Central memory CD8-positive, alpha-beta T cell (primary cell): ENCODE results near the gene HYAL1.
A peak's percentile ranks its signal among the peaks of the same experiment; 100 is the strongest.

Source experiments
- ATAC-seq: fragments of 150-1000 bp; cut with Tn5 transposase; replicated peaks from 2 replicates; pipeline ENCODE4 v1.10.0; 2022; ENCODE audit warnings: mild to moderate bottlenecking, moderate FRiP score, moderate number of reproducible peaks; ENCODE audit not compliant: poor library complexity, severe bottlenecking; ENCODE audit errors: extremely low read depth
- DNase-seq, 2 donors: peaks; one replicate each; pipeline ENCODE4 v3.0.0; 2021; ENCODE audit warnings: low spot score in 2 of 2
- H3K27ac Mint-ChIP-seq: one replicate; pipeline ENCODE4 v1.8.0; 2022; ENCODE audit warnings: low read depth, mild to moderate bottlenecking, moderate library complexity, mixed read lengths
- H3K27me3 Mint-ChIP-seq: one replicate; pipeline ENCODE4 v1.8.0; 2022; ENCODE audit warnings: mixed read lengths
- H3K36me3 Mint-ChIP-seq: one replicate; pipeline ENCODE4 v1.8.0; 2022; ENCODE audit warnings: mild to moderate bottlenecking, moderate library complexity, mixed read lengths; ENCODE audit not compliant: insufficient read depth
- H3K4me1 Mint-ChIP-seq: one replicate; pipeline ENCODE4 v1.8.0; 2022; ENCODE audit warnings: mixed read lengths
- H3K4me3 Mint-ChIP-seq: one replicate; pipeline ENCODE4 v1.8.0; 2022; ENCODE audit warnings: mild to moderate bottlenecking, moderate library complexity, mixed read lengths
- H3K9me3 Mint-ChIP-seq: one replicate; pipeline ENCODE4 v1.8.0; 2022; ENCODE audit warnings: mixed read lengths

Gene HYAL1

DNA sequence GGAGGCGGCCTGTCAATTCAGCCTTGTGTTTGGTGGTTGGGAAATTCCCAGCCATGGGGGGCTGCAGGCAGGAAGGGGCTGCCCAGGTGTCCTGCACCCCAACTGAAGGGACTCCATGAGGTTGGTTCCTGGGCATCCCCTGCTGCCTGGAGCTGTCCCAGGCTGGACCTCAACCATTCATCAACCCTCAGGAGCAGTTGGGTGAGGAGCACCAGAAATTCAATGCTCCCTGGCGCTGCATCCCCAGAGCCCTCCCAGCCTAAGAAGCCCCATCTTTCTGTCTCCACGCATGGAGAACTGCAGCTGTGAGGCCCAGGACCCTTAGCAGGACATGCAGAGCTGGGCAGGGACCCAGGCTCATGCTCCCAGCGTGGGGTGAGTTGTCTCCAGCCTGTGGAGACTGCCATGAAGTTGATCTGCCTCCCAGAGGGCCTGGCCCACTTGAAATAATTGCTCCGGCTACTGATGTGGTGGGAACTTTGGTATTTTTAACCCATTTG, 42.4 kb downstream of the HYAL1 start:
- no peaks in the 10 kb centered on the region for H3K27me3 Mint-ChIP-seq
- H3K4me1 Mint-ChIP-seq: peaks cover 6% of the 10 kb centered on the region
- DNase-seq: no peak
- peaks cover 36% of the 10 kb centered on the region for H3K36me3 Mint-ChIP-seq
- no peak overlapping the region for H3K27ac Mint-ChIP-seq
- no peaks in the 10 kb centered on the region for H3K9me3 Mint-ChIP-seq
- ATAC-seq: no peak
- H3K4me3 Mint-ChIP-seq: peak overlapping the region; percentile 66

DNA sequence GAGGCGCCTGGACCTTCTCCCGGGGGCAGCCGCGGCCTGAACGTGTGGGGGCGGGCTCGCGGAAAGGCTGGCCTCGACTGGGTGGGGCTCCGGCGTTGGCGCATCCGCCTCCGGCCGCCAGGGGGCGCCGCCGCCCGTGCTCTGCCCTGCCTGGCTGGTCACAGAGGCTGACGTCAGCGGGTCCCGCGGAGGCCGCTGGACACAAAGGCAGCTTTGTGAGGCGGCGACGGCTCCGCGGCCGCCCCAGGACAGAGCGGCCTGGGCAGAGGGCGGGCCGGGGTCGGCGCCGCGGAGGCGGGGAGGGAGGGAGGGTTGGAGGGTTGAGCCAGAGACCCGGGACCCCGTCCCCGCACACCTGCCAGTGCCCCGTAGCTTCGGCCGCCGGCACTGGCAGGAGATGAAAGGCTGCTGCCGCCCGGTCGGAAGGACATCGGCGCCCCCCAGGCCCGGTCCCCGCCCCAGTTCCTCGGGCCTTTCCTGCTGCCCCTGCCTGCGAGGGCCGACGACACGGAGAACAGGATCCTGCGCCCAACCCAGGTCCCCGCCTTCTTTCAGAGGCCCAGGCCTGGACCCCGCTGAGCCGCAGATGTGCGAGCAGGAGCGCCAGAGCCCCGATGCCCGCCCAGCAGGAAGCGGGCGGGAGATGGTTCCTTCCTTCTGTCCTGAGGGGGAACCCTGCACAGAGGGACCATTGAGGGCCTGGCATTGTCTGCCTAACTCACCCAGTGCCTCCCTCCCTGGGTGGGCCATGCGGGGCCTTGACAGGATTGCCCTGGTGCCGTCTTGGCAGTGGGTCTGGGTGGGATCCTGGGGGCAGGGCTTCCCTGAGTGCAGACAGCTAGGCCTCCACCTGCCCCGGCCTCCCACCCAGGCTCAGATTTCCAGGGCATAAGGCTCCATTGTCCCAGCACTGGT, 43.1 kb downstream of the HYAL1 start:
- H3K4me3 Mint-ChIP-seq: peak overlapping the region; percentile 66
- no peaks in the 10 kb centered on the region for H3K9me3 Mint-ChIP-seq
- peaks cover 6% of the 10 kb centered on the region for H3K4me1 Mint-ChIP-seq
- peak overlapping the region; percentile 63 for H3K27ac Mint-ChIP-seq
- peaks cover 39% of the 10 kb centered on the region for H3K36me3 Mint-ChIP-seq
- no peaks in the 10 kb centered on the region for H3K27me3 Mint-ChIP-seq
- peak; percentile 96 for ATAC-seq
- peak; percentile 67 to 79 for DNase-seq

DNA sequence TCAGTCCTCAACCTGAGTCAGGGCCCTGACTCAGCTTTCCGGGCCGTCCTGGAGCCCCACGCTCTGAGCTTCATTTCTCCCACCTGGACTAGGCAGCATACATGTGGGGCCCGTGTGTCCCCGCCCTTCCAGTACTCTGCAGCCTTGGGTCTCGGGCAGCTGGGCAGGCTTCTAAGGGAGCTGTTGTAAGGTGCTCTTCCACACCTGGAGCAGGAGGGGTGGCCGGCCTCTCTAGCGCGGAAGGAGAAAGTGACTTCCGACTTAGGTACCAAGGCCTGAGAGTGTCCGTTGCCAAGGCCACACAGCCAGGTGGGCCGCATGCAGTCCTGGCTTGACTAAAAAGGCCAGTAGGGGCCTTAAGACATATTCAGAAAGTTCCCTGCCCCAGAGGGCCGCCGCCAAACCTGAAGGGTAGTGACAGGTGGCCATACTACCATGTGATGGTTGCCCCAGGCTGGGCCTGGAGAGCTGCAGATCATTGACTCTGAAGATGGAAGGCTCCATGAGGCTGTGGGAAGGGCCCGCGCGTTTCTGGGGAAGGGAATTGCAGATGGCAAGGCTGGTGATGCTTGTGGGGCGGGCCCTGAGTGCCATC, 43.8 kb downstream of the HYAL1 start:
- peak overlapping the region; percentile 66 for H3K4me3 Mint-ChIP-seq
- no peak for ATAC-seq
- no peak for DNase-seq
- no peaks in the 10 kb centered on the region for H3K27me3 Mint-ChIP-seq
- peaks cover 6% of the 10 kb centered on the region for H3K4me1 Mint-ChIP-seq
- H3K36me3 Mint-ChIP-seq: peaks cover 43% of the 10 kb centered on the region
- peak overlapping the region; percentile 63 for H3K27ac Mint-ChIP-seq
- no peaks in the 10 kb centered on the region for H3K9me3 Mint-ChIP-seq

DNA sequence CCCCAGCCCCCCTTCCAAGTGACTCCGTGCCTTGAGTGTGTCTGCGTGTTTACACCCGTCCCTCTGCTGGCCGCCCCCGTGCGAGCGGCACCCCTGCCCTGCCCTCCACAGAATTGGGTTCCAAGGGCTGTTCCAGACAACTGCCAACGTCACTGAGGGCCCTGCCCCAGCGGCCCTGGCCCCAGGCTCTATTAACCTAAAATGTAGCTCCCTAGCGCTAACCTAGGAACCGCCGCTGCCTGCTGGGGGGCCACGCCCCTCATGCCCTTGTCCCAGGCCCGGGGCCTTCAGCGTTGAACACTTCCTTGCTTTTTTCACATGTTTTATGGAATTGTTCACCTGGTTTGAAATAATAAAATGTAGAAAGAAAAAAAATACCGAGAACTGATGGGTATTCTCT, 44.4 kb downstream of the HYAL1 start:
- DNase-seq (no peak), ATAC-seq (no peak)
- Mint-ChIP-seq H3K9me3 (no peaks in the 10 kb centered on the region), H3K36me3 (peaks cover 43% of the 10 kb centered on the region), H3K27ac (peak overlapping the region; percentile 63), H3K4me1 (peaks cover 6% of the 10 kb centered on the region), H3K4me3 (peak overlapping the region; percentile 20), H3K27me3 (no peaks in the 10 kb centered on the region)

DNA sequence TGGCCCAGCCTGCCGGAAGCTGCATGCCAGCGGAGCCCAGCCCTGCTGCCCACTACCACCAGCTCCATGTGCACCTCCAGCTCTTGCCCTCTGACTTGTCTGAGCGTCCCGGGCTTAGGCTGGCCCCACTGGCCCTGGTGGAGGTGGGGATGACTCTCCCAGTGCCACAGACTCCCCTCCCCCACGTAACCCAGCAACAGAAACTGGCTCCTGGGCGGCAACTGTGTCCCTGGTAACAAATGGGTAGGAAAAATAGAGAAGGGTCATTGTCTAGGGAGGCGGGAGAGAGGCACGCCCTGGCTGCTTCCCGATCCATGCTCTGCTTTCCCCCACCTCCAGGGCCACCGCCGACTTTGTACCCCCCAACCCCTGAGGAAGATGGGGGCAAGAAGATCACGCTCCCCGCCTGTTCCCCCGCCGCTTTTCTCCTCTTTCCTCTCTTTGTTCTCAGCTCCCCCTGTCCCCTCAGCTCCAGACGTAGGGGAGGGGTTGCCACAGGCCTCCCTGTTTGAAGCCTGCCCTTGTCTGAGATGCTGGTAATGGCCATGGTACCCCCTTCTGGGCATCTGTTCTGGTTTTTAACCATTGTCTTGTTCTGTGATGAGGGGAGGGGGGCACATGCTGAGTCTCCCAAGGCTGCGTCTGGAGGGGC, 45.2 kb downstream of the HYAL1 start:
- no peak overlapping the region for H3K4me3 Mint-ChIP-seq
- peak overlapping the region; percentile 32 for H3K27ac Mint-ChIP-seq

DNA sequence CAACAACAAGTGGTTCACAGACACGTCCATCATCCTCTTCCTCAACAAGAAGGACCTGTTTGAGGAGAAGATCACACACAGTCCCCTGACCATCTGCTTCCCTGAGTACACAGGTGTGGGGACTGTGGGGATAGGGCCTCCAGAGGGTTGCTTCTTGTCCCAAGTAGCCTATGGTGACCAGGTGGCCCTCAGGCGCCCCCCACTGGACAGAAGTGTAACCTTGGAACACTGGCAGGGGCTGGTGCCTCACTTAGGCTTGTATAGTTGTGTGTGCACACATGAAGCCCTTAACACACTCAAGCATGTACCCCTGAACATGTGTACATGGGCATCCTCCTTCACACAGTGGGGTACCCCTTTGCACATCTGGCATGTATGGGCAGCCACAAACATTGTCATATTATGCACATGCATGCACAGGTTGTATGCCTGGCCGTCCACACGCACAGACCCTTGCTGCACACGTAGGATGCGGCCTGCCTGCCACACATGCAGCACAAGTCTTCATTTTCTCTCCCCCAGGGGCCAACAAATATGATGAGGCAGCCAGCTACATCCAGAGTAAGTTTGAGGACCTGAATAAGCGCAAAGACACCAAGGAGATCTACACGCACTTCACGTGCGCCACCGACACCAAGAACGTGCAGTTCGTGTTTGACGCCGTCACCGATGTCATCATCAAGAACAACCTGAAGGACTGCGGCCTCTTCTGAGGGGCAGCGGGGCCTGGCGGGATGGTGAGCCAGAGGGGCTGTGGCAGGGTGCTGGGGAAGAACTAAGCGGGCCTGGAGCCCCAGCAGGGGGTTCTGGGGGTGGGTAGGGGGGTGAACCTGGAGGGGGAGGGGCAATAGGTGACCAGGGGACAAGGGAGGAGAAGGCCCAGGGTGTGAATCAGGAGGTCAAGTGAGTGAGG, 46.1 kb downstream of the HYAL1 start:
- H3K4me1 Mint-ChIP-seq: peaks cover 13% of the 10 kb centered on the region
- H3K4me3 Mint-ChIP-seq: no peak overlapping the region
- ATAC-seq (no peak), DNase-seq (no peak)
- H3K27me3 Mint-ChIP-seq: no peaks in the 10 kb centered on the region
- no peaks in the 10 kb centered on the region for H3K9me3 Mint-ChIP-seq
- peaks cover 54% of the 10 kb centered on the region for H3K36me3 Mint-ChIP-seq
- no peak overlapping the region for H3K27ac Mint-ChIP-seq

More for the DNA sequence above, 45.2 kb downstream of the HYAL1 start:
- Mint-ChIP-seq H3K36me3 (peaks cover 46% of the 10 kb centered on the region), H3K9me3 (no peaks in the 10 kb centered on the region), H3K4me1 (peaks cover 13% of the 10 kb centered on the region), H3K27me3 (no peaks in the 10 kb centered on the region)
- no peak for ATAC-seq
- no peak for DNase-seq

DNA sequence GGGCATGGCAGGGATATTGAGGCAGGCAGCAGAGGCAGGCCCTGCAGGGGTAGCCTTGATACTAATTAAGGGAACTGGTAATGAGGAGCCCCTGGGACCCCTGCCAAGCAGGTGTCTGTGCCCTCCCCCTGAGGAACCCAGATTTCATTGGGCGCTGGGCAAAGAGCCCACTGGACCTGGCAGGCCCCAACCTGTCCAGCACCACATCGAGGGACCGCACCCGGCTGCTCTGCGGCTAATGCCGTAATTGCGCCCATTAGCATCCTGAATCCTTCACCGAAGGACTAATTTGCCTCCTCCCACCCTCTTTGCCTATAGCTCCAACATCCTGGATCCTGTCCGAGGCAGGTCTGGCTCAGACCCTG, 48.1 kb downstream of the HYAL1 start:
- ATAC-seq (no peak), DNase-seq (no peak)
- H3K4me3 Mint-ChIP-seq: no peak overlapping the region
- no peaks in the 10 kb centered on the region for H3K9me3 Mint-ChIP-seq
- peaks cover 66% of the 10 kb centered on the region for H3K36me3 Mint-ChIP-seq
- no peak overlapping the region for H3K27ac Mint-ChIP-seq
- peaks cover 23% of the 10 kb centered on the region for H3K4me1 Mint-ChIP-seq
- no peaks in the 10 kb centered on the region for H3K27me3 Mint-ChIP-seq

DNA sequence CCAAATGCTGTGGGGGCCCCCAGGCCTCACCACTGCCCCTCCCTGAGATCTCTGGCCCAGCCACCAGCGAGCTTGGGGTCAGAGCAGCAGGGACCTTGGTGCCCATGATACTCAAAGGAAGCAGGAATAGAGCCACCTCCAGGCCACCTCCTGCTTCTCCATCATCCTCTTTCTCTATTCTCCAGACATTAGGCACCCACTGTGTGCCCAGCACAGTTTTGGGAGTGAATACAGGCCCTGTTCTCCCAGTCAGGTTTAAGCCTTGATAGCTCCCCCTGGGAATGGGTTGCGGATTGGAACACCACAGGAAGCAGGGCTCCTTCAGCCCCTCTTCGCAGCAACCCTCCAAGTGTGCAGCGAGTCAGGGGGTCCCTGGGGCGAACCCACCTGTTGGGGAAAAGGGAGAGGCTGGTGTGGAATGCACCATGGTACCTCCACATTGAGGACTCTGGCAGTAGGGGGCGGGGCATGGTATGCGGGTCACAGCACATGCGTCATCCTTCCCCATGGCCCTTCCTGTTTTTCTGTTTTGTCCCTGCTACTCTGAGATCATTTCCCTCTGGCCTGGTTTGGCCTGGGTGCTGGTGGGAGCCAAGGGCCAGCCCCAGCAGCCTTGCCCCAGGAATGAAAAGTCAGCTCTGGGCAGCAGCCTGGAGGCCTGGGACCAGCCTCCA, 48.7 kb downstream of the HYAL1 start:
- H3K27ac Mint-ChIP-seq: peak overlapping the region; percentile 78
- no peak for ATAC-seq
- no peaks in the 10 kb centered on the region for H3K9me3 Mint-ChIP-seq
- H3K27me3 Mint-ChIP-seq: no peaks in the 10 kb centered on the region
- DNase-seq: no peak
- peaks cover 64% of the 10 kb centered on the region for H3K36me3 Mint-ChIP-seq
- peaks cover 23% of the 10 kb centered on the region for H3K4me1 Mint-ChIP-seq
- no peak overlapping the region for H3K4me3 Mint-ChIP-seq

DNA sequence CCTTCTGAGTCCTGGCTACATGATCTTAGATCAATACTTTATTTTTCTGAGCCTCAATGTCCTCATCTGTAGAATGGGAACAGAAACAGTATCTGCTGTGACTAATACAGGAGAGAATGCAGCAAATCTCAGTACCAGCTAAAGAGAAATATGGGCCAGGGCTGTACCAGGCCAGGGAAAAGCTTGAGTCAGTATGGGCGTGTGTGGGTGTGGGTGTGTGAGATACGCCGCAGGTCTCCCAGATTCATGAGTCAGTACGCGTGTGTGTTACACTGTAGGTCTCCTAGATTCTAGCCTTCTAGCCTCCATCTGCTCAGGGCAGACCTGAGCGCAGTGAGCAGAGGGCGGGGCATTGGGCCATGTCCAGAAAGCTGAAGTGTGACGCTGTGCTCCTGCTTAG, 52.2 kb downstream of the HYAL1 start:
- peaks cover 41% of the 10 kb centered on the region for H3K4me1 Mint-ChIP-seq
- DNase-seq: no peak
- no peak for ATAC-seq

DNA sequence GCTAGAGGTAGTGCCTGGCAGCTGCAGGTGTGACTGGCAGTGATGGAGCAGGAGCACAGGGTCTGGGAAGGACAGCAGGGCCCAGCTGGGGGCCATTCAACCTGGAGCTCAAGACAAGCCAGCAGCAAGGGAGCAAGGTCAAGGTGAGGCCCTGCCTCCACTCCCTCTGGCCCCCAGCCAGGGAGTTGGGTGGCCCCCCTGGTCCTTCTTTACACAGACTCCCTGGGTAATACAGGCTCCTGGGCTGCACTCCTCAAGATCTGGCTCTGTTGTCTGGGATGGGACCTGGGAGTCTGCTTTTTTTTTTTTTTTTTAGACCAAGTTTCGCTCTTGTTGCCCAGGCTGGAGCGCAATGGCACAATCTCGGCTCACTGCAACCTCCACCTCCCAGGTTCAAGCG, 52.9 kb downstream of the HYAL1 start:
- H3K9me3 Mint-ChIP-seq: no peaks in the 10 kb centered on the region
- no peak overlapping the region for H3K4me3 Mint-ChIP-seq
- DNase-seq: no peak
- peaks cover 48% of the 10 kb centered on the region for H3K4me1 Mint-ChIP-seq
- no peak for ATAC-seq
- no peak overlapping the region for H3K27ac Mint-ChIP-seq
- H3K27me3 Mint-ChIP-seq: no peaks in the 10 kb centered on the region
- H3K36me3 Mint-ChIP-seq: peaks cover 51% of the 10 kb centered on the region

More for the DNA sequence above, 52.2 kb downstream of the HYAL1 start:
- no peaks in the 10 kb centered on the region for H3K27me3 Mint-ChIP-seq
- H3K27ac Mint-ChIP-seq: no peak overlapping the region
- no peaks in the 10 kb centered on the region for H3K9me3 Mint-ChIP-seq
- peaks cover 49% of the 10 kb centered on the region for H3K36me3 Mint-ChIP-seq
- peak overlapping the region; percentile 21 for H3K4me3 Mint-ChIP-seq
